Osteoblast (primary cell): Measurements from ENCODE around the gene PAK5. TPM values are rescaled to one million over a fixed set of nuclear protein-coding genes. Genes with fewer than 3 reads are reported as not detected.

ENCODE experiments used
- DNase-seq: peaks from one replicate; pipeline ENCODE4 v3.0.0; 2011; ENCODE audit warnings: low spot score, mixed read lengths; ENCODE audit not compliant: insufficient read length; ENCODE audit errors: missing footprints
- H2AFZ ChIP-seq: 2 replicates; pipeline ENCODE4 v1.6.0; 2011; ENCODE audit warnings: mild to moderate bottlenecking, low read length
- H3K27ac ChIP-seq: 2 replicates; pipeline ENCODE4 v1.5.1; 2011; ENCODE audit warnings: mild to moderate bottlenecking, low read depth, low read length, moderate library complexity
- H3K27me3 ChIP-seq: 2 replicates; pipeline ENCODE4 v1.6.0; 2012; ENCODE audit warnings: mild to moderate bottlenecking, control low read depth, inconsistent platforms, low read length, moderate library complexity; ENCODE audit not compliant: insufficient read depth
- H3K36me3 ChIP-seq: 2 replicates; pipeline ENCODE4 v1.5.1; 2011; ENCODE audit warnings: mild to moderate bottlenecking, low read length, control low read depth, moderate library complexity; ENCODE audit not compliant: insufficient read depth
- H3K4me1 ChIP-seq: 2 replicates; pipeline ENCODE4 v1.5.1; 2011; ENCODE audit warnings: mild to moderate bottlenecking, low read length, control low read depth, moderate library complexity; ENCODE audit not compliant: insufficient read depth
- H3K4me2 ChIP-seq: 2 replicates; pipeline ENCODE4 v1.6.0; 2011; ENCODE audit warnings: mild to moderate bottlenecking, low read length; ENCODE audit not compliant: insufficient read depth
- H3K4me3 ChIP-seq: fragments of 200-600 bp; sonication (generic); 3 replicates; pipeline ENCODE4 v1.5.1; 2012; ENCODE audit warnings: mild to moderate bottlenecking, low read length, inconsistent platforms; ENCODE audit not compliant: insufficient read depth
- H3K79me2 ChIP-seq: 2 replicates; pipeline ENCODE4 v1.6.0; 2012; ENCODE audit warnings: mild to moderate bottlenecking, low read length, control low read depth, inconsistent platforms; ENCODE audit not compliant: insufficient read depth
- H3K9me3 ChIP-seq: 2 replicates; pipeline ENCODE4 v1.5.1; 2011; ENCODE audit warnings: low read depth, low read length, control low read depth
- H4K20me1 ChIP-seq: 2 replicates; pipeline ENCODE4 v1.6.0; 2012; ENCODE audit warnings: mild to moderate bottlenecking, low read length, control low read depth; ENCODE audit not compliant: insufficient read depth
- total RNA-seq: library from RNA; depleted of rRNA; stranded (reverse); fragments of >200 nt; gene quantifications from 2 replicates; pipeline ENCODE4 v1.2.3, GENCODE V29; 2012
- TF ChIP-seq, protein P1 (sequence below): IDR thresholded peaks from 2 replicates; pipeline ENCODE4 v1.5.1; 2011; ENCODE audit warnings: mild to moderate bottlenecking, low read depth, low read length, moderate library complexity; ENCODE audit errors: extremely low read depth

PAK5 gene
- total RNA-seq, 1 donor: not detected

DNA sequence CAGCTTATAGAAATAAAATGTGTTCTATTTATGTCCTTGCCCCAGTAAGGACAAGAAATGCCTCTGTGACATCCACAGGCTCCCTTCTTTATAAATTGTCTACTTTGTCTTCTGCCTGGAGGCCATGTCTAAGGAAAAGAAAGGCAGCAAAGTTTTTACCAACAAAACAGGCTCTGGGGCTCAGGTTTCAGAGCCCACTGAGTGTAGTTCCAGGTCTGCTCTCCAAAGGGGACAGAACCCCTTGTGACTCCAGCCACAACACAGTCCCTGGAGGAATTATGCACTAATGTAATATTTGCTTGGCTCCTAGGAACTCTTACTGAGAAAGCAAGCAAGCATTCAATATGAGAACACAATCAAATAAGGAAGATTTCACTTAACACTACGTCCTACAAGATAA, 80.1 kb downstream of the PAK5 start:
- Histone ChIP-seq H3K4me2 (no peak overlapping the region), H3K36me3 (no peaks in the 10 kb centered on the region), H3K9me3 (no peaks in the 10 kb centered on the region), H3K79me2 (no peaks in the 10 kb centered on the region), H3K27me3 (no peaks in the 10 kb centered on the region), H3K4me1 (no peaks in the 10 kb centered on the region), H2AFZ (no peak overlapping the region), H3K27ac (no peak overlapping the region), H4K20me1 (no peaks in the 10 kb centered on the region), H3K4me3 (no peak overlapping the region)
- DNase-seq: no peak
- TF ChIP-seq, protein P1, sequence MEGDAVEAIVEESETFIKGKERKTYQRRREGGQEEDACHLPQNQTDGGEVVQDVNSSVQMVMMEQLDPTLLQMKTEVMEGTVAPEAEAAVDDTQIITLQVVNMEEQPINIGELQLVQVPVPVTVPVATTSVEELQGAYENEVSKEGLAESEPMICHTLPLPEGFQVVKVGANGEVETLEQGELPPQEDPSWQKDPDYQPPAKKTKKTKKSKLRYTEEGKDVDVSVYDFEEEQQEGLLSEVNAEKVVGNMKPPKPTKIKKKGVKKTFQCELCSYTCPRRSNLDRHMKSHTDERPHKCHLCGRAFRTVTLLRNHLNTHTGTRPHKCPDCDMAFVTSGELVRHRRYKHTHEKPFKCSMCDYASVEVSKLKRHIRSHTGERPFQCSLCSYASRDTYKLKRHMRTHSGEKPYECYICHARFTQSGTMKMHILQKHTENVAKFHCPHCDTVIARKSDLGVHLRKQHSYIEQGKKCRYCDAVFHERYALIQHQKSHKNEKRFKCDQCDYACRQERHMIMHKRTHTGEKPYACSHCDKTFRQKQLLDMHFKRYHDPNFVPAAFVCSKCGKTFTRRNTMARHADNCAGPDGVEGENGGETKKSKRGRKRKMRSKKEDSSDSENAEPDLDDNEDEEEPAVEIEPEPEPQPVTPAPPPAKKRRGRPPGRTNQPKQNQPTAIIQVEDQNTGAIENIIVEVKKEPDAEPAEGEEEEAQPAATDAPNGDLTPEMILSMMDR: no peak

DNA sequence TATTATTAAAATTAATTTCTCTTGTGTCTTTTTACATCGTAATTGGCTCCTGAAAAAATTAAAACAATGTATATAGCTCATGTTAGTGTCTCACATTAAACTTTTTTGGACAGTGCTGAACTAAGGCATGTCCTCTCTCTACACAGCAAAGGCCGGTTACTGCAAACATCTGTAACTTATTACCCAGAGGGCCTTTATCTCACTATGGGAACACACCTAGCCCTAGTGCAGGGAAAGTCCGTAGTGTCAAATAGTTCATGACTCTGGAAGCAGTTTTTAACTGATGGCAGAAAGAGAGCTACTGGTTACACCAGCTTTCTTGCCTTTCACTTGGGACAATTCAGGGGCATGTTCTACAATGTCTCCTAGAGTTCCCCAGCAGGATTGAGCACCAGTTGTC, 82.2 kb downstream of the PAK5 start:
- no peaks in the 10 kb centered on the region for H3K9me3 ChIP-seq
- DNase-seq: no peak
- H3K27ac ChIP-seq: no peak overlapping the region
- H3K79me2 ChIP-seq: no peaks in the 10 kb centered on the region
- H3K36me3 ChIP-seq: no peaks in the 10 kb centered on the region
- H3K4me2 ChIP-seq: no peak overlapping the region
- no peaks in the 10 kb centered on the region for H3K27me3 ChIP-seq
- no peak overlapping the region for H3K4me3 ChIP-seq
- H4K20me1 ChIP-seq: no peaks in the 10 kb centered on the region
- no peak overlapping the region for H2AFZ ChIP-seq
- no peaks in the 10 kb centered on the region for H3K4me1 ChIP-seq
- TF ChIP-seq, protein P1: no peak

DNA sequence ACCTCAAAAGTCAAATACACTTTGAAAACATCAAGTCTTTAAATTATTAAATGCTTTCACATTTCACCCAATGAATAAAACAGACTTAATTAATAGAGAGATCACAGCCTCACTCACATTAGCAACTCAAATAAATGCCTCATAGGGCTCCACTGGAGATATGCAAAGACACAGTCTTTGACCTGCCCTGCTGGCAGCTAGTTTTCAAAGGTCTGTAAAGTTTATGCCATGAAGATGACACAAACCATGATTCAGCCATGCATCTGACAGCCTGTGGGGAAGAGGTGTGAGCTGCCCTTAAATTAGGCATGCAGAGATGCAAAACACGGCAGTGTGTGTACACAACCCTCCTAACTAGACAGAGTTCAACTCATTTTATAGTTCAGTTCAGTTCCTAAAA, 83.6 kb downstream of the PAK5 start:
- DNase-seq: no peak
- TF ChIP-seq, protein P1: no peak
- Histone ChIP-seq H3K79me2 (no peaks in the 10 kb centered on the region), H3K9me3 (no peaks in the 10 kb centered on the region), H3K36me3 (no peaks in the 10 kb centered on the region), H3K27ac (no peak overlapping the region), H2AFZ (no peak overlapping the region), H3K27me3 (no peaks in the 10 kb centered on the region), H3K4me2 (no peak overlapping the region), H4K20me1 (no peaks in the 10 kb centered on the region), H3K4me1 (no peaks in the 10 kb centered on the region), H3K4me3 (no peak overlapping the region)

DNA sequence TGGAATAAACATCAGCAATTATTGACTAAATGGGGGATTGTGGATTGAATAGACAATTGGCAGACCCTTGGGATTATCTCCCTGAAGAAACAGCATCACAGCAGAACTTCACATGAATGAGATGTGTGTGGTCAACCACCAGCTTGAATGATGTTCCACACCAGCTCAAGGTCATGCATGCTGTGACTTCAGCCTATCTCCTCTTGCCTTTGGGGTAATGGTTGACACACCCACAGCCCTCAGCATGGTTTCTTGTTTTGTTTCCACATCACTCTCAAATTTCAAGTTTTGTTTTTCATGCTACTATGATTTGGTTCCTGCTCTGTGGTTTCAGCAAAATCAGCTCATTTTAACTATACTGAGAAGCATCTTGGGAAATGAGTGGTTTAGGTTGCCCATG, 94.3 kb downstream of the PAK5 start:
- Histone ChIP-seq H3K27me3 (no peaks in the 10 kb centered on the region), H3K4me3 (no peak overlapping the region), H2AFZ (no peak overlapping the region), H3K4me1 (no peaks in the 10 kb centered on the region), H3K27ac (no peak overlapping the region), H3K4me2 (no peak overlapping the region), H3K36me3 (no peaks in the 10 kb centered on the region), H4K20me1 (no peaks in the 10 kb centered on the region), H3K79me2 (no peaks in the 10 kb centered on the region), H3K9me3 (no peaks in the 10 kb centered on the region)
- TF ChIP-seq, protein P1: no peak
- no peak for DNase-seq
